ENCODE measurements around the gene GNAT3.

The GNAT3 gene

DNA sequence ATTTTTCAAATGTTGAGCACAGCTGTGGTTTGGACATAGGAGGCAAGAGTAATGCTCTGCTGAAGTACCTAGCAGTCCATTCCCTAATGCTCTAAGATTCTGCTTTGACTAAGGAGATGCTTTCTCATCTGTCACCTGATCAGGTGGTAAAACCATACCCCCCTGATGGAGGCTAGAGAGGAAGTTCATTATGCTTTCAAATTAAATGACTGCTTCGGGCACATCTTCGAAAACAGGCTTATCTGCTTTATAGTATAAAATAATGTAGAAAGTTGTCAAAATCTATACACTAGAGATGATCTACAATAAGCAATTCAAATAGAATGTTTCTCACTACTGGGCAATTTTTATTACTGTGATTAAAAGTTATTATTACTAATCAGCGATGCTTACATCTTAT is at the start of gene GNAT3:
GNAT3 (minus strand) TSS at position 101 of the 400 bp plus-strand sequence. CDS start 138 bp downstream, outside the sequence.
- in situ Hi-C loops (cut with HindIII; ENCODE audit: low sequenced_read_pairs) = no loop called here

DNA sequence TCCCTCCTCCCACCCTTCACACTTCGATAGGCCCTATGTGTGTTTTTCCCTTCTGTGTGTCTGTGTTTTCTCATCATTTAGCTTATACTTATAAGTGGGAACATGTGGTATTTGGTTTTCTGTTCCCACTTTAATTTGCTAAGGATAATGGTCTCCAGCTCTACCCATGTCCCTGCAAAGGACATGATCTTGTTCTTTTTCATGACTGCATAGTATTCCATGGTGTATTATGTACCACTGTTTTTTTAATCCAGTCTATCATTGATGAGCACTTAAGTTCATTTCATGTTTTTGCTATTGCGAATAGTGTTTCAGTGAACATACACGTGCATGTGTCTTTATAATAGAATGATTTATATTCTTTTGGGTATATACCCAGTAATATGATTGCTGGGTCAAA is 46.3 kb upstream of the GNAT3 start:
- in situ Hi-C loops (cut with HindIII; ENCODE audit: low sequenced_read_pairs) = no loop called here

DNA sequence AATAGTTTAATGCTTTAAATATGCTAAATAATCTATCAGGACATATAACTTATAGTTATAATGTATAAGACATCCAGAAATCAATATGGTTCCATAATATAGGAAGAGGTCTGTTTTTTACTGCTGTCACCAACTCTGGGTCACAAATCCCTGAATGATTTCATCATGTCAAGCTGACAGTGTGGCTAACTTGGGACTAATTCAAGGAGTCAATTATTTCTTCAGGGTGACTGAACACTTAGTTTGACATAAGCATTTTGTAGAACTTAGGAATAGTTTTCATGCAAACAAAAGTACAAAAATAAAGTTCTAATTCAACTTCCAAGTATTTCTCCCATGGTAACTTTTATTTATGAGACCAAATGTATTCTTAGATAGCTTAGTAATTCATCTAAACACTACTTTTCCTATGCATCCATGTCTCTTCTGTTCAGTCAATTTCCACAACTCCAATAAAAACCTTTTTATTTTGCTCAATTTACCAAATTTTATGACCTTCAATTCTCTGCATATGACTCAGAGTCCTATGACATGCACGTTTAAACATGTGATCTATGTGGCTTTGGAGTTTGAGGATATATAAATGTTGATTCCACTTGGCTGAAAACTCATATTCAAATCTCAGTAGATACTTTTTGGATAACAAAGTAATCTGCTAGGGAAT is 40.3 kb upstream of the GNAT3 start:
- in situ Hi-C loops (cut with HindIII; ENCODE audit: low sequenced_read_pairs) = no loop called here

DNA sequence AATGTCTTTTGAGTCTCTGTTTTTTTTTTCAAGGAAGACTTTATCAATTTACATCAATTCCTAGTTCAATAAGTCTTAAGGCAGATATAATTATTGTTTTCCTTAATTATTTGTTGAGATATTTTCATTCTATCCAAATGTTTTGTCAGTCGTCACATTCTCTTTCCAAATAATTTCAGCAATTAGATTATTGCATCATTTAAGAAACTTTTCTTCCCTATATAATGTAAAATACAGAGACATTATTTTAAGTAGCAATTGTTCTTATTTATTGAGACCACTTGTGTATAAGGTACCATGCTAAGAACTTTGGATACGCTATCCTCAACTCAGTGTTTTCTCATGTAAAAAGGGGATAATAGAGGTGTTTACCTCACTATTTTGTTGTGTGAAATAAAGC is 38.1 kb upstream of the GNAT3 start:
- in situ Hi-C loops (cut with HindIII; ENCODE audit: low sequenced_read_pairs) = no loop called here

DNA sequence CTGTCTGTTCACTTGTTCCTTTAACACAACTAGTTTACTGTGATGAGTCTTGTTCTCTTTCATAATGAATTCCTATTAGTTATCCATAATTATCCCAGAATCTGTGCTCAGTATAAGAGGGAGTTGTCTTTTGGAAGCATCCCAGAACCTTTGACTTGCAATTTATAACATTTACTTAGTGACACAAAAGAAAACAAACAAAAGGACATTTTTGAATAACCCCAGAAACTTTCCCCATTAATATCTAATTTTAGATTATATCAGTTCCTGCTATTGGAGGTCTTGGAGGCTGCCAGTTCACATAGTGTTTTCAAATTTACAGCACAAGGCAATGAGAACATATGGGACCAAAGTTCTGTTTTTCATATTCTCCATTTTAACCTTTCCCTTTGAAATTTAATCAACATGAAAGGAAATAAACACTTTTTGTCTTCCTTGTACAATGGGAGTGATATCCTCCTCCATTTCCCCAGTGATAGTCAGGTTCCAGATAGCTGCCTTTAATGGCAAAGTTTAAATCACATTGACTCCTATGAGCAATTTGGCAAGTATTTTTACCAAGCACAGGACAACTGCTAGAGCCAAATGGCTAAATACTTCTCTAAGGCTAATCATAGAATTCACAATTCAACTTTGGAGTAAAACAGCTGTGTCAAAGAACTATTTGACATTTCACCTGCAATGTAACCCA is 37.1 kb upstream of the GNAT3 start:
- in situ Hi-C loops (cut with HindIII; ENCODE audit: low sequenced_read_pairs) = no loop called here

DNA sequence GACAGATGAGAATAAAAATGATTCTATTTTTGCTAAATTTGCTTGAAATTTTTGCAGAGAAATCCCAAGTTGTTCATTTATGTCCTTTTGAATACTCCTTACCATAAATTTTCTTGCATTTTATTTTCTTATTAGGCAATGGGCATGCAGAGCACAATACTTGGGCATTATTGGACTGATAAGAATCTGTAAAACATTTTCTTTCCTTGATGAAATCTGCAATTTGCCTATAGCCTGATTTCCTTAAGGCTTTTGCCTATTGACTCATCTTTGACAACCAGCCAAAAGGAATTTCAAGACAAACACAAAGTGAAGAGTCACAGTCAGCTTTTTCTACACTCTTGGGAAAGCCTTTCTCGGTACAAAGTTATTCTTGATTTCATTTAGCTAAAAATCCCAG is 30.5 kb upstream of the GNAT3 start:
- in situ Hi-C loops (cut with HindIII; ENCODE audit: low sequenced_read_pairs) = no loop called here

DNA sequence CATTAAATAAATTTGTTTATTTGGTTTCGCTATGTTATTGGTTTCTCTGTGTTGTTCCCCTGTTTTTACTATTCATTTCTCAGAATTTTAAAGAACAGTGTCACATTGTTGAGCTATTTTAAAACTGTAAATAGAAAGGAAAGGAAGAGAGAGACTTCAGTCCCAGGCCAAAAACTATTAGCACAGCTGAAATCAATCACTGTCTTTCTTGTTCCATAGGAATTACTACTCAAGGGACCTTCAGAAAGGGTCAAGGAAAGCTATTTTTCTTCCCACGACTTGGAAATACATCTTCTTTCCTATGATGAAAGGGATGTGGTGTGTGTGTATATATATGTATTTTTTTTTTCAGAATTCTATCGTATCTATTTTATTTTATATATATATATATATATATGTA is 29.0 kb upstream of the GNAT3 start:
- in situ Hi-C loops (cut with HindIII; ENCODE audit: low sequenced_read_pairs) = no loop called here

DNA sequence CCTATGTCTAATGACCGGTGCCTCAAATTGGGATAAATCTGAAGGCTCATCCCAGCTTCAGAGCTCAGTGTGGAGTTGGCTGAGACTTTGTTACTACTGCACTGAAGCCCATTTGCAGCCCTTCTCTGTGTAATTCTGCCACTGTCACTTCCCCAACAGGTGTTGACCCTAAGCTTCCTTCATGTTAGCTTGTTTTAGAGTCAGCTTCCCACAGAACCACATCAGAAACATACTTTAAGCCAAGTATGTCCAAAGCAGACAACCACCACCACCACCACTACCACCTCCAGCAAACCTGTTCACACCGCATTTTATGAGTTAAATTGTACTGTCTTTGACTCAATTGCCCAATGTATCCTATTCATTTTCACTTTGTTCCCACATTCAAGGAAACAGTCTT is 25.2 kb upstream of the GNAT3 start:
- in situ Hi-C loops (cut with HindIII; ENCODE audit: low sequenced_read_pairs) = no loop called here

DNA sequence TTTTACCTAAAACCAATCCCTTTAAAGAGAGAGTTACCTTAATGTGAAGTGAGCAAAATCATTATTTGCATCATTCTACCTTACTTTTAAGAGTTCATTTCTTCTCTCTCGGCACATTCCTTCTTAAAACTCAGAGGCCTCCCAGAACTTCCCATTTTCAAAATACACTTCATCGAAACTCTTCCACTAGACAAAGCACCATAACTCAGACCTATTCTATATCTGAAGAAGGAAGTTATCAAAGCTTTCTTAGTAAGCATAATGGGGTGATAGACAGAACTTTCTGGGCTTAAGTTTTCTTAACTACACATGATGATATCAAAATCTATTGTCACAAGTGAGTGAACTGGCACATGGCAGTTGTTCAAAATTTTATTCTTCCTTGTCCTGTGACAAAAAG is 24.6 kb upstream of the GNAT3 start:
- in situ Hi-C loops (cut with HindIII; ENCODE audit: low sequenced_read_pairs) = no loop called here

DNA sequence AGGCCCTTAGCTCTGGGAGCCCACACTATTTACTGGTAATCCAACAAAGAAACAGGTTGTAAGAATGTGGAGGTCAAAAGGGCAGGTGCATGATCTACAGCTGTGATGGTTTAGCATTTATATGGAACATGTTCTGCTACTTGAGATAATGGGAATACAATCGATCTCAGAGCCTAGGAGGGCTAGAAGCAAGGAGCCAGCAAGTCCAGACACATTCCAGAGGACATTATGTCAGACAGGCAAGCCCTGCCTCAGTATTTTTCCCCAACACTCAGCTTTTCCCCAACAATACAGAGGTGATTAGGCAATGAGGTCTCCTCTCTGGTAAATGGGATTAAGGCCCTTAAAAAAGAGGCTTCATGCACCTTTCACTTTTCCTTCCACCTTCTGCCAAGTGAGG is 21.4 kb upstream of the GNAT3 start:
- in situ Hi-C loops (cut with HindIII; ENCODE audit: low sequenced_read_pairs) = no loop called here

DNA sequence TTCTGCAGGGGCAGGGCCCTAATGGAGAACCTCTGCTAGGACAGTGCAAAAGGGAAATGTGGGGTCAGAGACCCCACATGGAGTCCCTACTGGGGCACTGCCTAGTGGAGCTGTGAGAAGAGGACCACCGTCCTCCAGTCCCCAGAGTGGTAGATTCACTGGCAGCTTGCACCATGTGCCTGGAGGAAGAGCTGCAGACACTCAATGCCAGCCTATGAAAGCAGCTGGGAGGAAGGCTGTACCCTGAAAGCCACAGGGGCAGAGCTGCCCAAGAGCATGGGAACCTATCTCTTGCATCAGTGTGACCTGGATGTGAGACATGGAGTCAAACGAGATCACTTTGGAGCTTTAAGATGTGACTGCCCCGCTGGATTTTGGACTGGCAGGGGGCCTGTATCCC is 20.3 kb upstream of the GNAT3 start:
- in situ Hi-C loops (cut with HindIII; ENCODE audit: low sequenced_read_pairs) = no loop called here

DNA sequence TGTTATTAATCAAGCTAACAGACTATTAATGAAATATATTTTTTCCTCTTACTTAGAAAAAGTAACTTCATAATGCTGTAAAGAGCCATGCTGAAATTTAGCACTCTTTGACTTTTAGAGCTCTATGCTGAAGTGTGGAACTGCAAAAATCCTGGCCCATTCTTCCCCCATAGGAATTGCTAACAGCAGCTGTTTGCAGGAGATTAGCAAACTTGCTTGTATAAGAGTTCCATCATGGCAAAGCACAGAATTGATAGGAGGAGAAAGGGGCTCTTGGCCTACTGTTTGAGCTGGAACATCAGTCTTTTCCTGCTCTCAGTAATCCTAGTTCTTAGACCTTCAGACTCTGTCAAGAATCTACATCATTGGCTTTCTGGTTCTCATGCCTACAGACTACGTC is 18.3 kb upstream of the GNAT3 start:
- in situ Hi-C loops (cut with HindIII; ENCODE audit: low sequenced_read_pairs) = no loop called here

DNA sequence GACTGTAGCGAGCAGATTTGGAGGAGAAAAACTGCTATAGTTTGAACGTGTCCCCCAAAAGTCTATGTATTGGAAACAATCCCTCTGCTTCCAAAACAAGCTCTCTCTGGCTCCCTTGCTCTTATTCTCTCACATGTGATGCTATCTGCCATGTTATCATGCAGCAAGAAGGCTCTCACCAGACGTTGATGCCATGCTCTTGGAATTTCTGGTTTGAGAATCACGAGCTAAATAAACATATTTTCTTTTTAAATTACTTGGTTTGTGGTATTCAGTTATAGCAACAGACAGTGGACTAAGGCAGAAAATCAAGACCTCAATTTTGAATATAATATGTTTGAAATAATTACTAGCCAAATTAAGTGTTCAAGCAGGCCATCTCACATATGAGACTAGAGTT is 17.5 kb upstream of the GNAT3 start:
- in situ Hi-C loops (cut with HindIII; ENCODE audit: low sequenced_read_pairs) = no loop called here

DNA sequence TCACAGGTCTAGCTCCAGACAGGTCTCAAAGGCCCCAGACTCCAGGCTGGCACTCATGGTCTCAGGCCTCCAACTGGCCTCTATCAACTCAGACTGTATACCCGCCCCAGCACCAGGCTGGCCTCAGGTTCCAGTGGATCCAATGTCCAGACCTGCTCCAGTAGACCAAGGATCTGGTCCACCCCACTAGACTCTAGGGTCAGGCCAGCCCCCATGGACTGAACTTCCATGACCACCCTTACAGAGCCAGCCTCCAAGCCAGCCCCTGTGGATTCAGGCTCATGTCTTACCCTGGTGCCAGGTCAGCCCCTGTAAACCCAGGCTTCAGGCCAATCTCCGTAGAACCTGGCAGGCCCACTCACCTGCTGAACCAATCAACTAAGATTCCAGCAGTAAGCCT is 16.8 kb upstream of the GNAT3 start:
- in situ Hi-C loops (cut with HindIII; ENCODE audit: low sequenced_read_pairs) = no loop called here

DNA sequence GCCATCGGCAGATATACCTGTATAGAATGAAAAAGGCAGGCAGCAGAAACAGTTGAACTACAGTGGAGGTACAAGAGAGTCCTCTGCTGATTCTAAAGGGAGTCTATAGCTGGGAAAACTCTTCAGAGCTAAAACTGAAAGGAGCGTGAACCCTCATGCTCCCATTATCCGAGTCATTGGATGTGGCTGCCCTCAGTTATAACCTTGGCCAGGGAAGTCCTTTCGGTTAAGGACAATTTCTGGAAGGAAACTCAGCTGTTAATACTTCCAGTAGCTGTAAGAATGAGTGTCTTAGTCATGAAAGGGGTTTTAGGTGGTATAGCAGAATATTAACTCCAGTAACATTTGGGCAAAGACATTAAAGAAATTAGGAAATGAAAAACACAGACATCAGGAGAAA is 14.6 kb upstream of the GNAT3 start:
- in situ Hi-C loops (cut with HindIII; ENCODE audit: low sequenced_read_pairs) = no loop called here

DNA sequence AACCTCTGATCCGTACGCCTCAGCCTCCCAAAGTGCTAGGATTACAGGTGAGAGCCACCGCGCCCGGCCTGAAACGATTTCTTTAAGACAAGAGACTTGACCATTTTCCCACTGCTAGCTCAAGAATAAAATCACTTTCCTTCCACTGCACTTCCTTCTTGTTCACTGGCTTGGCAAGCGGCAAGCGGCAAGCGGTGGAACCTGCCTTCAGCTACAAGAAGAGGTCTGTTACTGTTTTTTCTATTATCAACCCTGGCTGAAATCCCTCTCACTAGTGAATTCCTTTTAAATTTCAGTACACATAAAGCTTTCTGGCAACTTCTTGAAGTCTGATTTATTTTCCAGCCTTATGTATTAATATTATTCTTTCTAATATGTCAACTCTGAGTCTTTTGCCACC is 12.8 kb upstream of the GNAT3 start:
- in situ Hi-C loops (cut with HindIII; ENCODE audit: low sequenced_read_pairs) = no loop called here

DNA sequence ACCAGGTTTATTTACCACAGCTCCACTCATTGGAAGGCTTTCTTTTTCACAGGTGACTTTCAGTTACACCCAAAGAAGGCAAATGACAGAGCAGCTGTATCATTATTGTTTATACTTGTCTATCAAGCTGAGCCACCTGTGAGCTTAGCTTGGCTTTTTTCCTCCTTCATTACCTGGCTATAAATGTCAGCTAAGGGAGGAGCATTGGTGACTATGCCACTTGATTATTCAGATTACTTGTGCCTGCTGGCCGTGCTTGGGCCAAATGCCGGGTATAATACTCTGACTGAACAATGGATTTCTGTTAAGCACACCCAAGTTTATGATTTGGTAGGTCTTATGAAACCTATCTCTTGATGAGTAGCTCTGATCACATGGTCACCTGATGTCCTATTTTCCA is 9.9 kb upstream of the GNAT3 start:
- in situ Hi-C loops (cut with HindIII; ENCODE audit: low sequenced_read_pairs) = no loop called here

DNA sequence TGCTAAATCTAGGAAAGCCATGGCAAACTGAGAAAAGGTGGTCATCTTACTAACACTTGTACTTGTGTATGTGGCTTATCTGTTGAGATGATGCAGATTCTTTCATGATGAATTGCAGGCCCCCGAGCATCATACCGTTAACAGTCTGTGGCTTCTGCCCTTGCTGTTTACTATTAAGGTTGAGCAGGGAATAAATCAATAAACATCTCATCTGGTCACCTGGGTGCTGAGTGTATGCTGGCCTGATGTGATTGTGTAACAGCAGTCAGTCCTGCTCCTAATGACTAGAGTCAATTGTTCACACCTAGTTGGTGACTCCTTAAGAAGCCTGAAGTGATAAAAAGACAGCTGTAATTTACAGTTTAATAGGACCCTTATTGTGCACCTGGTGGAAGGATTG is 8.3 kb upstream of the GNAT3 start:
- in situ Hi-C loops (cut with HindIII; ENCODE audit: low sequenced_read_pairs) = no loop called here

DNA sequence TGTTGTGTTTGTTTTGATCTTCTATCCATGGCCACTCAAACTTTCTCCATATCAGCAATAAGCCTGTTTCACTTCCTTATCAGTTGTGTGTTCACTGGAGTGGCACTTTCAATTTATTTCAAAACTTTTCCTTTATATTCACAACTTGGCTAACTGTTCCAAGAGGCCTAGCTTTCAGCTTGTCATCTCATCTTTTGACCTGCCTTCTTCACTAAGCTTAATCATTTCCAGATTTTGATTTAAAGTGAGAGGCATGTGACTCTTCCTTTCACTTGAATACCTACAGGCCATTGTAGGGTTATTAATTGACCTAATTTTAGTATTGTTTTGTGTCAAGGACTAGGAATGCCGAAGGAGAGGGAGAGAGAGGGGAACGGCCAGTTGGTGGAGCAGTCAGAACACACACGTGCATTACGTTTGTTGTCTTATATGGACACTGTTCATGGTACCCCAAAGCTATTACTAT is 5.5 kb upstream of the GNAT3 start:
- in situ Hi-C loops (cut with HindIII; ENCODE audit: low sequenced_read_pairs) = no loop called here

DNA sequence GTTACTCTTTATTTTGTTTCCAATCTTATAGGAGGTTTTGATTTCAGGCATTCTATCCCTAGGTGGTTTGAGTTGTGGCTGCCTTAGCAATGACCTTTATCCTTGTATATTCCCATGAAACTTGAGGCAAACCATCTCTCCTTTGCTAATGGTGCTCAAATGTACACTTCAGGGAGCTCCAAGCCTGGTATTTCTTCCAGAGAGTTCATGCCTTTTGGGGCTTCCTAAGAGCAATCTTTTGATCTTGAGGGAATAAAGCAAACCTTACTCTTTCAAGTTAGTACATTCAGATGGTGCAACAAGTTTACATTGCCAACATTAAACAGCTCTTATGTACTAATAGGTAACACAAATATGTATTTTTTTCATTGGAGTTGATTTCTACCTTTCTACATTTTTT is 3.4 kb upstream of the GNAT3 start:
- in situ Hi-C loops (cut with HindIII; ENCODE audit: low sequenced_read_pairs) = no loop called here

DNA sequence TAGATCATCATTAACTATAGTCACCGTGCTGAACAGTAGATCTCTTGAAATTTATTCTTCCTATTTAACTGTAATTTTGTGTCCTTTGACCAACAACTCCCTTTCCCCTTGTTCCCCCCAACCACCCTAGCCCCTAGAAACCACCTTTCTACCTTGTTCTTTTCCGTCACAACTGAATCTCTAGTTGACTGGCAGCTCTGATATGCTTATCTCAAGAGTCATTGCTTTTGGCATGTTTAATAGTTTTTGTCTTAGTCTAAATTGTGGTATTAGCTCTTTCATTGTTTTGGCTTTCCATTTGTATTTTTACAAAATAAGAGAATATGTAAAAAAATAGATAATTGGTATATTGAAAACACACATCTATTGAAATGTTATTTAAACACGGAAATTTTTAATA is 1.8 kb downstream of the GNAT3 start:
- in situ Hi-C loops (cut with HindIII; ENCODE audit: low sequenced_read_pairs) = no loop called here

DNA sequence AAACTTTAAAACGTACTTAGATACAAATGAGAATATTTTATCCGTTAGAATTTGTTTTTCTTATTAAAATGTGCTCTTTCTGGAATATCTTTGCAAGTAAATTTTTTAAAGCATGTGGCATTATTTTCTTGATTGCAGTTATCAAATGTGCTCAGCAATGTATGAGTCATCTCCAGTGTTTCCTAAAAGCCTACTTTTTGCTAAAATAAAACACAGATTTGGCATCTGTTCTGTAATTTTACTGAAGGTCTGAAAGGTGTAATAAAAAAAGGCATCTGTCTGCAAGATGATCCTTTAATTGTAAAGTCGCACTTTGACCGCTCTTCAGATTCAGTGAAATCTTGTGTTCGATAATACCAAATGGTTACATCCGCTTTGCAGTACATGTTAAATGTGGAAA is 3.4 kb downstream of the GNAT3 start:
- in situ Hi-C loops (cut with HindIII; ENCODE audit: low sequenced_read_pairs) = no loop called here

All from DLD1 (cell line).